Raji (cell line): ENCODE results near the gene ALDH1L2.

Source experiments
- POLR2A ChIP-seq: IDR thresholded peaks from 2 replicates; pipeline ENCODE4 v1.6.1; 2011; ENCODE audit warnings: low read depth, low read length, control low read depth; ENCODE audit not compliant: insufficient read depth

The ALDH1L2 gene

DNA sequence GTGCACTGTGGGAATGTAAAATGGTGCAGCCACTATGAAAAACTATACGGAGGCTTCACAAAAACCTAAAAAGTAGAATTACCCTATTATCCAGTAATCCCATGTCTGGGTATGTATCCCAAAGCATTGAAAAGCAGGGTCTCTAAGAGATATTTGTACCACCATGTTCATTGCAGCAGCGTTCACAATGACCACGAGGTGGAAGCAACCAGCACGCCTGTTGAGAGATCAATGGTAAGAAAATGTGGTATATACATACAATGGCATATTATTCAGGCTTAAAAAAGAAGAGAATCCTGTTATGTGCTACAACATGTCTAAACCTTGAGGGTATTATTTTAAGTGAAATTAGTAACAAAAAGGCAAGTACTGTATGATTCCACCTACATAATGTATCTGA lies 99.1 kb downstream of the ALDH1L2 start:
- TF ChIP-seq POLR2A: no peak

- TF ChIP-seq POLR2A: no peak
Observed at GRCh38 chr12:104976703-104977102, 107.6 kb downstream of the ALDH1L2 start.

DNA sequence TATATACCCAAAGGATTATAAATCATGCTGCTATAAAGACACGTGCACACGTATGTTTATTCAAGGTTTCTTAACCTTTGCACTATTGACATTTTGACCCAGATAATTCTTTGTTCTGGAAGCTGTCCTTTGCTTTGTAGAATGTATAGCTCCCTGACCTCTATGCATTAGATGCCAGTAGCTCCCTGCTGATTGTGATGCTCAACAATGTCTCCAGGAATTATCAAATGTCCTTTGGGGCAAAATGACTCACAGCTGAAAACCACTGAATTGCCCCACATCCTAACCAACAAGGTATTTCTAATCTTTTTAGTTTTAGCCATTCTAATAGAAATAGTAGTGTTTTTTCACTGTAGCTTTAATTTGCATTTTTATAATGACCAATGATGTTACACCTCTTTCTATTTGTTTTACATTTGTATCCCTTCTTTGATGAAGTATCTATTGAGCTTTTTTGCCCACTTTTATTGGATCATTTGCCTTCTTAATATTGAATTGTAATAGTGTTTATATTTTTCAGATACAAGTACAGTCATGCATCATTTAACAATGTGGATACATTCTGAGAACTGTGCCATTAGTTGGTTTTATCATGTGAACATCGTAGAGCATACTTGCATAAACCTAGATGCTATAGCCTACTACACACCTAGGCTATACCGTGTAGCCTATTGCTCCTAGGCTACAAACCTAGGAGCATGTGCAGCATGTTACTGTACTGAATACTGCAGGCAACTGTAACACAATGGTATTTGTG lies 108.5 kb downstream of the ALDH1L2 start:
- TF ChIP-seq POLR2A: no peak

DNA sequence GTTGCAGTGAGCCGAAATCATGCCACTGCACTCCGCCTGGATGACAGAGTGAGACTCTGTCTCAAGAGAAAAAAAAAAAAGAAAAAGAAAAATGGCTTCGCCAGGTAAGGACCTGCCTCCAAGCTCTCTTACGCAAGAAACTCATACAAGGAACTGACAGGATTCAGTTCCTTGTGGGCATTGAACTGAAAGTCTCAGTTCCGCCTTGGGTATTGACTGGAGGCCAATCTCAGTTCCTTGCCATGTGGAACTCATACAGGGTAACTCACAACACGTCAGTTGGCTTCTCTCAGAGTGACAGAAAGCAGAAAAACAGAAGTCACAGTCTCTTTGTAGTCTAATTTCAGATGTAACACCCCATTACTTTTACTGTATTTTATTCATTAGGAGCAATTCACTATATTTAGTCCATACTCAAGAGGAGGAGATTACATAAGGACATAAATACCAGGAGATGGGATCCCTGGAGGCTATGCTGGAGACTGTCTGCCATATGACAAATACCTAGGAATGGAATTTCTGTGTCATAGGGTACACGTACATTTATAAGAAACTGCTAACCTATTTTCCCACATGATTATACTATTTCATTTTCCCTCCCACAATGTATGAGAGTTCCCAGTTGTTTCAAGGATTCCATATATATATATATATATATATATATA lies 109.5 kb downstream of the ALDH1L2 start:
- no peak for TF ChIP-seq POLR2A

DNA sequence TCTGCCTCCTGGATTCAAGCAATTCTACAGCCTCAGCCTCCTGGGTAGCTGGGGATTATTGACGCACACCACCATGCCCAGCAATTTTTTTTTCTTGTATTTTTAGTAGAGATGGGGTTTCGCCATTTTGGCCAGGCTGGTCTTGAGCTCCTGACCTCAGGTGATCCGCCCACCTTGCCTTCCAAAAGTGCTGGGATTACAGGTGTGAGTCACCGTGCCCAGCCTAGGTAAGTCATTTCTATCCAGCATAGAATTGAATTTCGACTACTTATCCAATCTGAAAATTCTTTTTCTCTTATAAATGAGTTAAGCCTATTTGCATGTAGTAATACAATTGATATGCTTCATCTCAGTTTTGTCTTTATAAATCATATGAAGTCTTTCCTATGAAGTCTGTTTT lies 111.0 kb downstream of the ALDH1L2 start:
- TF ChIP-seq POLR2A: no peak

GRCh38 chr12:104971306-104971705 lies 113.0 kb downstream of the ALDH1L2 start:
- no peak for TF ChIP-seq POLR2A
